SK-N-SH (cell line): ENCODE data around the gene BCL11A. TPM values are rescaled to one million over a fixed set of nuclear protein-coding genes. Genes with fewer than 3 reads are reported as not detected.

ENCODE experiments used
- CTCF ChIA-PET: fragments of 300-600, 350-600 bp; formaldehyde crosslinking; extraction: SDS; loops from one replicate; lab custom pipeline; 2021; lab: Yijun Ruan, JAX
- POLR2A ChIA-PET: fragments of 350-600 bp; sonication (Branson Sonifier 250); formaldehyde crosslinking; extraction: SDS; loops from one replicate; lab custom pipeline; 2020; ENCODE audit warnings: antibody characterized with exemption, inconsistent platforms; lab: Yijun Ruan, JAX
- DNase-seq: peaks from one replicate; pipeline ENCODE4 v3.0.0; 2012
- H2AFZ ChIP-seq: fragments of 200-600 bp; sonication (generic); 2 replicates; pipeline ENCODE4 v1.8.1; 2016; ENCODE audit warnings: antibody characterized with exemption, mild to moderate bottlenecking, low read depth
- H3F3A ChIP-seq: fragments of 200-600 bp; sonication (generic); replicated peaks from 2 replicates; pipeline ENCODE3; 2016; ENCODE audit warnings: antibody characterized with exemption, mild to moderate bottlenecking; ENCODE audit not compliant: insufficient read depth
- H3K27ac ChIP-seq, 2 experiments: fragments of 200-500 bp in 1 of 2; fragments of 200-600 bp in 1 of 2; sonication (Bioruptor generic) in 1 of 2; sonication (generic), shearing (Covaris generic) in 1 of 2; 2 replicates each; pipeline versions ENCODE4 v1.5.1 to v1.6.1; 2014 to 2016; ENCODE audit warnings: low read depth in 2 of 2, inconsistent platforms in 1 of 2, low read length in 1 of 2, mild to moderate bottlenecking in 1 of 2, mixed read lengths in 1 of 2
- H3K27me3 ChIP-seq: fragments of 200-600 bp; sonication (generic), shearing (Covaris generic); 2 replicates; pipeline ENCODE4 v1.6.1; 2016; ENCODE audit warnings: mixed run types; ENCODE audit not compliant: insufficient read depth
- H3K36me3 ChIP-seq, 2 experiments: fragments of 200-500 bp in 1 of 2; fragments of 200-600 bp in 1 of 2; sonication (Bioruptor generic) in 1 of 2; sonication (generic) in 1 of 2; replicated peaks in 1 of 2; 2 replicates each; pipeline versions ENCODE3 to v1.5.1; 2014 to 2016; ENCODE audit warnings: low read length in 1 of 2, mild to moderate bottlenecking in 1 of 2; ENCODE audit not compliant: insufficient read depth in 2 of 2, control insufficient read depth in 1 of 2
- H3K4me1 ChIP-seq, 2 experiments: fragments of 200-500 bp in 1 of 2; fragments of 200-600 bp in 1 of 2; sonication (Bioruptor generic) in 1 of 2; sonication (generic), shearing (Covaris generic) in 1 of 2; 2 replicates each; pipeline versions ENCODE4 v1.5.1 to v1.6.1; 2014 to 2016; ENCODE audit warnings: low read depth in 1 of 2, low read length in 1 of 2, mixed run types in 1 of 2; ENCODE audit not compliant: insufficient read depth in 2 of 2, control insufficient read depth in 1 of 2
- H3K4me2 ChIP-seq: fragments of 200-600 bp; sonication (generic), shearing (Covaris generic); 2 replicates; pipeline ENCODE4 v1.6.1; 2017; ENCODE audit warnings: mixed run types
- H3K4me3 ChIP-seq, 2 experiments: fragments of 200-500 bp in 1 of 2; fragments of 200-600 bp in 1 of 2; sonication (Bioruptor generic) in 1 of 2; sonication (generic), shearing (Covaris generic) in 1 of 2; 2 replicates each; pipeline versions ENCODE4 v1.5.1 to v1.8.1; 2014 to 2016; ENCODE audit warnings: low read depth in 2 of 2, inconsistent platforms in 1 of 2, low read length in 1 of 2, mild to moderate bottlenecking in 1 of 2, mixed read lengths in 1 of 2, moderate library complexity in 1 of 2
- H3K79me2 ChIP-seq: fragments of 200-600 bp; sonication (generic); 2 replicates; pipeline ENCODE4 v1.8.1; 2017; ENCODE audit warnings: mild to moderate bottlenecking; ENCODE audit not compliant: insufficient read depth
- H3K9ac ChIP-seq: fragments of 200-600 bp; sonication (generic); 2 replicates; pipeline ENCODE4 v1.6.1; 2017; ENCODE audit warnings: mixed run types
- H3K9me2 ChIP-seq: fragments of 200-600 bp; sonication (generic); 2 replicates; pipeline ENCODE4 v1.6.1; 2017; ENCODE audit warnings: mixed run types
- H3K9me3 ChIP-seq: fragments of 200-600 bp; sonication (generic); 2 replicates; pipeline ENCODE4 v1.6.1; 2017; ENCODE audit warnings: mixed run types, mild to moderate bottlenecking, moderate library complexity
- H4K20me1 ChIP-seq: fragments of 200-600 bp; sonication (generic); 2 replicates; pipeline ENCODE4 v1.6.1; 2017; ENCODE audit warnings: mild to moderate bottlenecking, mixed run types; ENCODE audit not compliant: insufficient read depth
- CHD2 ChIP-seq: fragments of 150-350 bp; IDR thresholded peaks from 2 replicates; pipeline ENCODE4 v1.6.1; 2018; ENCODE audit warnings: low read length; ENCODE audit not compliant: partially characterized antibody
- EZH2phosphoT487 ChIP-seq: fragments of 200-600 bp; sonication (generic); IDR thresholded peaks from 2 replicates; pipeline ENCODE4 v1.6.1; 2017; ENCODE audit warnings: low read depth, mixed run types, mild to moderate bottlenecking, antibody characterized with exemption, moderate library complexity, borderline replicate concordance
- FOSL2 ChIP-seq: IDR thresholded peaks from 2 replicates; pipeline ENCODE4 v1.4.0; 2012; ENCODE audit warnings: low read depth, mild to moderate bottlenecking, moderate library complexity, borderline replicate concordance
- FOXJ3 ChIP-seq: sonication (generic); formaldehyde crosslinking; IDR thresholded peaks from 2 replicates; pipeline ENCODE4 v1.5.1; 2020; ENCODE audit warnings: mild to moderate bottlenecking, missing genetic modification reagents
- IRF3 ChIP-seq: fragments of 150-350 bp; IDR thresholded peaks from 2 replicates; pipeline ENCODE4 v1.6.1; 2016; ENCODE audit warnings: mild to moderate bottlenecking, low read depth, low read length
- MAX ChIP-seq: IDR thresholded peaks from 2 replicates; pipeline ENCODE4 v1.4.0; 2012; ENCODE audit warnings: low read depth
- MEF2A ChIP-seq: IDR thresholded peaks from 2 replicates; pipeline ENCODE4 v1.4.0; 2012; ENCODE audit warnings: low read depth, borderline replicate concordance
- MXI1 ChIP-seq: IDR thresholded peaks from 2 replicates; pipeline ENCODE4 v1.6.1; 2012; ENCODE audit warnings: mild to moderate bottlenecking, low read depth, low read length, improper control_type of control experiment
- NRF1 ChIP-seq: IDR thresholded peaks from 2 replicates; pipeline ENCODE4 v1.6.1; 2012; ENCODE audit warnings: low read depth, mild to moderate bottlenecking, low read length
- RCOR1 ChIP-seq: fragments of 150-350 bp; IDR thresholded peaks from 2 replicates; pipeline ENCODE4 v1.6.1; 2017; ENCODE audit warnings: antibody characterized with exemption, low read length
- RXRA ChIP-seq: IDR thresholded peaks from 2 replicates; pipeline ENCODE4 v1.4.0; 2012; ENCODE audit warnings: low read depth, mild to moderate bottlenecking, borderline replicate concordance
- SIN3A ChIP-seq: IDR thresholded peaks from 2 replicates; pipeline ENCODE4 v1.6.1; 2012; ENCODE audit warnings: low read depth, mild to moderate bottlenecking, low read length, moderate library complexity, borderline replicate concordance
- TEAD4 ChIP-seq: IDR thresholded peaks from 2 replicates; pipeline ENCODE4 v1.4.0; 2012; ENCODE audit warnings: mild to moderate bottlenecking, borderline replicate concordance; ENCODE audit not compliant: insufficient read depth
- USF1 ChIP-seq: IDR thresholded peaks from 2 replicates; pipeline ENCODE4 v1.4.0; 2012; ENCODE audit warnings: low read depth, borderline replicate concordance
- USF2 ChIP-seq: fragments of 150-350 bp; IDR thresholded peaks from 2 replicates; pipeline ENCODE4 v1.6.1; 2017; ENCODE audit warnings: antibody characterized with exemption, low read length, low read depth, borderline replicate concordance
- WGBS: methylation state at CpG from one replicate; pipeline ENCODE4 v1.1.6; 2017; ENCODE audit warnings: low lambda C conversion rate; 5-methylcytosine and 5-hydroxymethylcytosine counted together
- polyA plus RNA-seq, 3 experiments: library from polyadenylated mRNA; depleted of rRNA; stranded (reverse); fragments of >200 nt; gene quantifications; 2 replicates each; pipeline ENCODE4 v1.2.3, GENCODE V29; 2012
- TF ChIP-seq, protein P1 (sequence below): fragments of 200-600 bp; sonication (generic); IDR thresholded peaks from 2 replicates; pipeline ENCODE4 v1.6.1; 2017; ENCODE audit warnings: antibody characterized with exemption, mild to moderate bottlenecking, moderate library complexity

BCL11A gene
- polyA plus RNA-seq, 1 of the 3 experiments (the other 2 are of a cell fraction): 1.9 TPM

- Histone ChIP-seq H3K9me3 (no peaks in the 10 kb centered on the region), H3K4me3 (no peak overlapping the region), H3K79me2 (no peaks in the 10 kb centered on the region), H3K9me2 (no peaks in the 10 kb centered on the region)
- DNase-seq: no peak
- 81% methylated on average over 5 of the region's 6 CpGs for WGBS
- TF ChIP-seq MXI1: no peak
- no peak for TF ChIP-seq MEF2A
- no peak for TF ChIP-seq FOXJ3 (CRISPR knock-in tag)
- no peak for TF ChIP-seq SIN3A
- no peak for TF ChIP-seq IRF3
- no peak for TF ChIP-seq RXRA
- no peak for TF ChIP-seq NRF1
- TF ChIP-seq, all 33 proteins: peak for 0
- Histone ChIP-seq H3K9ac (no peak overlapping the region), H2AFZ (no peak overlapping the region), H3K27ac (no peak overlapping the region), H3K36me3 (no peaks in the 10 kb centered on the region), H3K27me3 (no peaks in the 10 kb centered on the region), H3K4me1 (no peaks in the 10 kb centered on the region), H4K20me1 (no peaks in the 10 kb centered on the region), H3K4me2 (no peak overlapping the region), H3F3A (no peaks in the 10 kb centered on the region)
- CTCF ChIA-PET: no interaction called here
- POLR2A ChIA-PET: no interaction called here
These were observed 83.7 kb downstream of the BCL11A start for GRCh38 chr2:60469536-60470317.

- Histone ChIP-seq H3K9ac (no peak overlapping the region), H3K27me3 (no peaks in the 10 kb centered on the region), H2AFZ (no peak overlapping the region), H3K79me2 (no peaks in the 10 kb centered on the region), H3K9me3 (no peaks in the 10 kb centered on the region), H3K27ac (no peak overlapping the region), H3K4me2 (no peak overlapping the region), H3K4me3 (no peak overlapping the region), H4K20me1 (no peaks in the 10 kb centered on the region), H3F3A (no peaks in the 10 kb centered on the region), H3K4me1 (no peaks in the 10 kb centered on the region), H3K9me2 (no peaks in the 10 kb centered on the region), H3K36me3 (no peaks in the 10 kb centered on the region)
- WGBS: 86% methylated on average over 7 of the region's 7 CpGs
- ChIA-PET CTCF (no interaction called here), POLR2A (no interaction called here)
- DNase-seq: no peak
- no peak for TF ChIP-seq USF2
- no peak for TF ChIP-seq TEAD4
- no peak for TF ChIP-seq IRF3
- TF ChIP-seq USF1: no peak
- no peak for TF ChIP-seq FOSL2
- TF ChIP-seq EZH2phosphoT487: no peak
- TF ChIP-seq, protein P1, sequence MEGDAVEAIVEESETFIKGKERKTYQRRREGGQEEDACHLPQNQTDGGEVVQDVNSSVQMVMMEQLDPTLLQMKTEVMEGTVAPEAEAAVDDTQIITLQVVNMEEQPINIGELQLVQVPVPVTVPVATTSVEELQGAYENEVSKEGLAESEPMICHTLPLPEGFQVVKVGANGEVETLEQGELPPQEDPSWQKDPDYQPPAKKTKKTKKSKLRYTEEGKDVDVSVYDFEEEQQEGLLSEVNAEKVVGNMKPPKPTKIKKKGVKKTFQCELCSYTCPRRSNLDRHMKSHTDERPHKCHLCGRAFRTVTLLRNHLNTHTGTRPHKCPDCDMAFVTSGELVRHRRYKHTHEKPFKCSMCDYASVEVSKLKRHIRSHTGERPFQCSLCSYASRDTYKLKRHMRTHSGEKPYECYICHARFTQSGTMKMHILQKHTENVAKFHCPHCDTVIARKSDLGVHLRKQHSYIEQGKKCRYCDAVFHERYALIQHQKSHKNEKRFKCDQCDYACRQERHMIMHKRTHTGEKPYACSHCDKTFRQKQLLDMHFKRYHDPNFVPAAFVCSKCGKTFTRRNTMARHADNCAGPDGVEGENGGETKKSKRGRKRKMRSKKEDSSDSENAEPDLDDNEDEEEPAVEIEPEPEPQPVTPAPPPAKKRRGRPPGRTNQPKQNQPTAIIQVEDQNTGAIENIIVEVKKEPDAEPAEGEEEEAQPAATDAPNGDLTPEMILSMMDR: no peak
- TF ChIP-seq RCOR1: no peak
- TF ChIP-seq CHD2: no peak
- TF ChIP-seq MAX: no peak
These were observed 84.9 kb downstream of the BCL11A start for GRCh38 chr2:60468382-60469085.
